ENCODE data around the gene CYB561A3. TPM values are rescaled to one million over a fixed set of nuclear protein-coding genes. Genes with fewer than 3 reads are reported as not detected.

Gene CYB561A3
- total RNA-seq, 6 donors from 2014 or later = 30.3 to 113 (median 50.4) TPM

GRCh38 chr11:61329871-61330270 lies 31.8 kb downstream of the CYB561A3 start:
- no peak for ATAC-seq (ENCODE audit: low FRiP score in 2 of 2)
- H3K4me1 ChIP-seq = peaks cover 19 to 27% (median 23%) of the 10 kb centered on the region in 4 donors
- no peak overlapping the region for H3K4me3 ChIP-seq
- peaks cover 7 to 52% (median 34%) of the 10 kb centered on the region in 4 donors for H3K36me3 ChIP-seq
- H3K27ac ChIP-seq = no peak overlapping the region
- DNase-seq = no peak
- H3K9me3 ChIP-seq = no peaks in the 10 kb centered on the region
- 89 to 93% methylated on average over 4 of the region's 4 CpGs for WGBS, 2 donors
- no peak for TF ChIP-seq EP300 (IDR thresholded peaks at IDR 0.05)
- no peak for TF ChIP-seq CTCF (IDR thresholded peaks at IDR 0.05)
- TF ChIP-seq POLR2AphosphoS5 (IDR thresholded peaks at IDR 0.05) = no peak
- no peak for TF ChIP-seq POLR2A (IDR thresholded peaks at IDR 0.05)
- H3K27me3 ChIP-seq = no peaks in the 10 kb centered on the region

GRCh38 chr11:61328351-61328750 lies 33.3 kb downstream of the CYB561A3 start:
- no peaks in the 10 kb centered on the region for H3K27me3 ChIP-seq
- H3K36me3 ChIP-seq = peaks cover 17 to 67% (median 47%) of the 10 kb centered on the region in 4 donors

GRCh38 chr11:61327669-61328071 lies 34.0 kb downstream of the CYB561A3 start:
- no peak for ATAC-seq (ENCODE audit: low FRiP score in 2 of 2)
- Histone ChIP-seq H3K4me3 (no peak overlapping the region), H3K9me3 (no peaks in the 10 kb centered on the region), H3K27ac (no peak overlapping the region), H3K27me3 (no peaks in the 10 kb centered on the region), H3K36me3 (peaks cover 24 to 74% (median 54%) of the 10 kb centered on the region in 4 donors), H3K4me1 (peaks cover 12 to 21% (median 17%) of the 10 kb centered on the region in 4 donors)
- TF ChIP-seq POLR2AphosphoS5 (IDR thresholded peaks at IDR 0.05) = no peak
- no peak for TF ChIP-seq CTCF (IDR thresholded peaks at IDR 0.05)
- TF ChIP-seq POLR2A (IDR thresholded peaks at IDR 0.05) = no peak
- DNase-seq = no peak

More at GRCh38 chr11:61328351-61328750, 33.3 kb downstream of the CYB561A3 start:
- Histone ChIP-seq H3K9me3 (no peaks in the 10 kb centered on the region), H3K4me1 (peaks cover 13 to 21% (median 17%) of the 10 kb centered on the region in 4 donors), H3K4me3 (no peak overlapping the region), H3K27ac (no peak overlapping the region)
- ATAC-seq (ENCODE audit: low FRiP score in 2 of 2) (no peak), DNase-seq (no peak)
- no peak for TF ChIP-seq EP300 (IDR thresholded peaks at IDR 0.05)
- no peak for TF ChIP-seq POLR2AphosphoS5 (IDR thresholded peaks at IDR 0.05)
- no peak for TF ChIP-seq POLR2A (IDR thresholded peaks at IDR 0.05)
- no peak for TF ChIP-seq CTCF (IDR thresholded peaks at IDR 0.05)
- 90 to 91% methylated on average over 9 of the region's 9 CpGs for WGBS, 2 donors

GRCh38 chr11:61325649-61326414 lies 35.9 kb downstream of the CYB561A3 start:
- Histone ChIP-seq H3K9me3 (no peaks in the 10 kb centered on the region), H3K36me3 (peaks cover 28 to 92% (median 73%) of the 10 kb centered on the region in 4 donors), H3K4me3 (no peak overlapping the region), H3K27ac (no peak overlapping the region), H3K4me1 (peaks cover 0 to 6% (median 2%) of the 10 kb centered on the region in 4 donors), H3K27me3 (no peaks in the 10 kb centered on the region)
- TF ChIP-seq POLR2A (IDR thresholded peaks at IDR 0.05) (no peak), EP300 (IDR thresholded peaks at IDR 0.05) (no peak), CTCF (IDR thresholded peaks at IDR 0.05) (no peak), POLR2AphosphoS5 (IDR thresholded peaks at IDR 0.05) (no peak)
- DNase-seq (no peak), ATAC-seq (ENCODE audit: low FRiP score in 2 of 2) (no peak)
- WGBS, 2 donors = 88 to 95% methylated on average over 2 of the region's 2 CpGs

- no peak for DNase-seq
- H3K27me3 ChIP-seq = no peaks in the 10 kb centered on the region
- no peak overlapping the region for H3K27ac ChIP-seq
- WGBS, 2 donors = 87 to 95% methylated on average over 2 of the region's 2 CpGs
- H3K4me1 ChIP-seq = no peaks in the 10 kb centered on the region
- ATAC-seq (ENCODE audit: low FRiP score in 2 of 2) = no peak
- no peak overlapping the region for H3K4me3 ChIP-seq
- H3K9me3 ChIP-seq = no peaks in the 10 kb centered on the region
- peaks cover 47 to 100% (median 86%) of the 10 kb centered on the region in 4 donors for H3K36me3 ChIP-seq
- TF ChIP-seq POLR2A (IDR thresholded peaks at IDR 0.05) (no peak), POLR2AphosphoS5 (IDR thresholded peaks at IDR 0.05) (no peak), CTCF (IDR thresholded peaks at IDR 0.05) (no peak), EP300 (IDR thresholded peaks at IDR 0.05) (no peak)
Observed at GRCh38 chr11:61315260-61315659, 46.4 kb downstream of the CYB561A3 start.

Measured in upper lobe of left lung (tissue), 6 donors.